NB4 (cell line): ENCODE data around the gene FBXL13.
"Not testable (repeated sequence)": the region's sequence is repeated elsewhere in the genome, so short reads cannot be mapped to it uniquely, and the experiment has no call there.

ENCODE experiments used
- DNase-seq: peaks from one replicate; pipeline ENCODE4 v3.0.0; 2010; ENCODE audit warnings: low read depth
- H3K4me3 ChIP-seq: one replicate; pipeline ENCODE4 v1.5.1; 2011; ENCODE audit warnings: mild to moderate bottlenecking, low read depth, low read length, moderate library complexity
- MAX ChIP-seq: IDR thresholded peaks from 2 replicates; pipeline ENCODE4 v1.6.1; 2011; ENCODE audit warnings: low read depth, low read length
- MYC ChIP-seq: IDR thresholded peaks from 2 replicates; pipeline ENCODE4 v1.6.1; 2011; ENCODE audit warnings: low read depth, low read length
- POLR2A ChIP-seq: IDR thresholded peaks from 2 replicates; pipeline ENCODE4 v1.6.1; 2011; ENCODE audit warnings: mild to moderate bottlenecking; ENCODE audit not compliant: insufficient read length; ENCODE audit errors: extremely low read depth
- TF ChIP-seq, protein P1 (sequence below): IDR thresholded peaks from one replicate; pipeline ENCODE4 v1.5.1; 2012; ENCODE audit warnings: low read depth, low read length

FBXL13 gene

GRCh38 chr7:102810916-102811315 lies 263.7 kb downstream of the FBXL13 start:
- TF ChIP-seq MAX (no peak), MYC (no peak), POLR2A (no peak)
- TF ChIP-seq, protein P1, sequence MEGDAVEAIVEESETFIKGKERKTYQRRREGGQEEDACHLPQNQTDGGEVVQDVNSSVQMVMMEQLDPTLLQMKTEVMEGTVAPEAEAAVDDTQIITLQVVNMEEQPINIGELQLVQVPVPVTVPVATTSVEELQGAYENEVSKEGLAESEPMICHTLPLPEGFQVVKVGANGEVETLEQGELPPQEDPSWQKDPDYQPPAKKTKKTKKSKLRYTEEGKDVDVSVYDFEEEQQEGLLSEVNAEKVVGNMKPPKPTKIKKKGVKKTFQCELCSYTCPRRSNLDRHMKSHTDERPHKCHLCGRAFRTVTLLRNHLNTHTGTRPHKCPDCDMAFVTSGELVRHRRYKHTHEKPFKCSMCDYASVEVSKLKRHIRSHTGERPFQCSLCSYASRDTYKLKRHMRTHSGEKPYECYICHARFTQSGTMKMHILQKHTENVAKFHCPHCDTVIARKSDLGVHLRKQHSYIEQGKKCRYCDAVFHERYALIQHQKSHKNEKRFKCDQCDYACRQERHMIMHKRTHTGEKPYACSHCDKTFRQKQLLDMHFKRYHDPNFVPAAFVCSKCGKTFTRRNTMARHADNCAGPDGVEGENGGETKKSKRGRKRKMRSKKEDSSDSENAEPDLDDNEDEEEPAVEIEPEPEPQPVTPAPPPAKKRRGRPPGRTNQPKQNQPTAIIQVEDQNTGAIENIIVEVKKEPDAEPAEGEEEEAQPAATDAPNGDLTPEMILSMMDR, result no peak
- no peak for DNase-seq
- no peak overlapping the region for H3K4me3 ChIP-seq

- no peak overlapping the region for H3K4me3 ChIP-seq
- no peak for DNase-seq
- TF ChIP-seq POLR2A (no peak), MAX (no peak), MYC (no peak)
- TF ChIP-seq, protein P1, result no peak
Observed at GRCh38 chr7:102806613-102807012, 268.0 kb downstream of the FBXL13 start.

DNA sequence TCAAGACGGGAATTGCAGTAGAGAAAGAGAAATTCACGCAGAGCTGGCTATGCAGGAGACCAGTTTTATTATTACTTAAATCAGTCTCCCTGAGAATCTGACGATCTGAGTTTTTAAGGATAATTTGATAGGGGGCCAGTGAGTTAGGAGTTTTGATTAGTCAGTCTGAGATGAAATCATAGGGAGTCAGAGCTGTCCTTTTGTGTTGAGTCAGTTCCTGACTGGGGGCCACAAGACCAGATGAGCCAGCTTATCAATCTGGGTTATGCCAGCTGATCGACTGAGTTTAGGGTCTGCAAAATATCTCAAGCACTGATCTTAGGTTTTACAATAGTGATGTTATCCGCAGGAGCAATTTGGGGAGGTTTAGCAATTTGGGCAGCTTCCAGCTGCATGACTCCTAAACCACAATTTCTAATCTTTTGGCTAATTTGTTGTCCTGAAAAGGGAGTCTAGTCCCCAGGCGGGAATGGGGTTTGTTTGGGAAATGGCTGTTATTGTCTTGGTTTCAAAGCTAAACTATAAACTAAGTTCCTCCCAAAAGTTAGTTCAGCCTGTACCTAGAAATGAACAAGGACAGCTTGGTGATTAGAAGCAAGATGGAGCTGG lies 278.5 kb downstream of the FBXL13 start:
- DNase-seq, H3K4me3 ChIP-seq: not testable (repeated sequence)

DNA sequence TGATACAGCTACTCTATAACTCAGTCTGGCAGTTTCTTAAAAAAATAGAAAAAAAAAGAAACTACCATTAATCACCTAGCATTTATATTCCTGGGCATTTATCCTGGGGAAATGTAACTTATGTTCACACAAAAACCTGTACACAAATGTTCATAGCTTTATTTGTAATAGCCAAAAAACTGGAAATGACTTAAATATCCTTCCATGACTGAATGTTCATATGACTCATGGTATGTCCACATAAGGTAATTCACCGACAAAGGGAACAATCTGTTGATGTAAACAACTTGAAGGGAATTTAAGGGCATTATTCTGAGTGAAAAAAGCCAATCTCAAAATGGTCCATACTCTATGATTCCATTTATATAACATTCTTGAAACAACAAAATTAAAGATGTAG lies 280.0 kb downstream of the FBXL13 start:
- H3K4me3 ChIP-seq, DNase-seq: not testable (repeated sequence)

DNA sequence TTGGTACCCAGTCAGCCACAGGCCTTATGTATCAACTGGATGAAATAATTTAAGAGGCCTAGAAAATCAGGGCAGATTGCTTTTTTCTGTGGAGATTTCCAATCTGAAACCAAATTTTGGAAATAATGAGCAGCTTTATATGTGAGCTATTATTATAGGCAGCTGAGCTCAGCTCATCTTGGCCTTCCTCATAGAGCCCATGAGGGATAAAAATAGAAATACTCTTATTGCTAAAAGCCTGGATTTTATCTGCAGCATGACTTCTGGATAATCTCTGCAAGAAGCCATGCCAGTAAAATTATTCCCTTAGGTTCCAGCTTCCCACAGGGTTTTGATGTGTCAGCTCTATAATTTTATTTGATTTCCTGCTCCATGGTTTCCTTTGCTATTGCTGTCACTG lies 282.8 kb downstream of the FBXL13 start:
- H3K4me3 ChIP-seq, result not testable (repeated sequence)

GRCh38 chr7:102791367-102791766 lies 283.2 kb downstream of the FBXL13 start:
- DNase-seq, result not testable (repeated sequence)

More for the DNA sequence above, 282.8 kb downstream of the FBXL13 start:
- DNase-seq, result not testable (repeated sequence)

GRCh38 chr7:102790364-102791100 lies 284.1 kb downstream of the FBXL13 start:
- DNase-seq, H3K4me3 ChIP-seq: not testable (repeated sequence)

More at GRCh38 chr7:102791367-102791766, 283.2 kb downstream of the FBXL13 start:
- H3K4me3 ChIP-seq, result not testable (repeated sequence)

DNA sequence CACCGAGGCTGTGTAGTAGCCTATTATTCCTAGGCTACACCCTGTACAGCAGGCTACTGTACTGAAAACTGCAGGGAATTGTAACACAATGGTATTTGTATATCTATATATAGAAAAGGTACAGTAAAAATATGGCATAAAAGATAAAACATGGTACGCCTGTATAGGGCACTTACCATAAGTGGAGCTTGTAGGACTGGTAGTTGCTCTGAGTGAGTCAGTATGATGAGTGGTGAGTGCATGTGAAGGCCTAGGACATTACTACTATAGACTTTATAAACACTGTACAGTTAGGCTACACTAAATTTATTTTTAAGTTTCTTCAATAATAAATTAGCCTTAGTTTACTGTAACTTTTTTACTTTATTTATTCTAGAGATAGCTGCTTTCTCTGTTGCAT lies 285.8 kb downstream of the FBXL13 start:
- not testable (repeated sequence) for H3K4me3 ChIP-seq, DNase-seq

GRCh38 chr7:102780926-102781325 lies 293.7 kb downstream of the FBXL13 start:
- not testable (repeated sequence) for H3K4me3 ChIP-seq, DNase-seq

GRCh38 chr7:102778663-102779062 lies 295.9 kb downstream of the FBXL13 start:
- H3K4me3 ChIP-seq, DNase-seq: not testable (repeated sequence)

- not testable (repeated sequence) for H3K4me3 ChIP-seq
- peak; percentile 14 for DNase-seq
Observed at GRCh38 chr7:102776217-102776616, 298.4 kb downstream of the FBXL13 start.

GRCh38 chr7:102770467-102770866 lies 304.1 kb downstream of the FBXL13 start:
- not testable (repeated sequence) for DNase-seq, H3K4me3 ChIP-seq

DNA sequence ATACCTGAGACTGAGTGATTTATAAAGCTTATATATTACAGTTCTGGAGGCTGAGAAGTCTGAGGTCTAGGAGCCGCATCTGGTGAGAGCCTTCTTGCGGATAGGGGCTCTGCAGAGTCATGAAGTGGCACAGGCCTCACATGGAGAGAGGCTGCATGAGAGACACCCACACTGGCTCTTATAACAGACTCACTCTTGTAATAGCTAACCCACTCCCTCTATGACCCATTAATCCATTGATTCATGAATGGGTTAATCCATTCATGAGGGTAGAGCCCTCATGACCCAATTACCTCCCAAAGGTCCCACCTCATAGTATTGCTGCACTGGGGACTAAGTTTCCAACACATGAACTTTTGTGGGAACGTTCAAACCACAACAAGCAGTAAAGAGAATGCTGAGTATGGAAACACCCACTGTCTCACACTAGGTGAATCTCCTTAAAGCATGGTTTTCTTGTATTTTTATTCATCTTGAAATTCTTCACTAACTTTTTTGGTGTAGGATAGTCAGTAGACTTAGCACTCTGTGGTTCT lies 304.9 kb downstream of the FBXL13 start:
- DNase-seq, H3K4me3 ChIP-seq: not testable (repeated sequence)

DNA sequence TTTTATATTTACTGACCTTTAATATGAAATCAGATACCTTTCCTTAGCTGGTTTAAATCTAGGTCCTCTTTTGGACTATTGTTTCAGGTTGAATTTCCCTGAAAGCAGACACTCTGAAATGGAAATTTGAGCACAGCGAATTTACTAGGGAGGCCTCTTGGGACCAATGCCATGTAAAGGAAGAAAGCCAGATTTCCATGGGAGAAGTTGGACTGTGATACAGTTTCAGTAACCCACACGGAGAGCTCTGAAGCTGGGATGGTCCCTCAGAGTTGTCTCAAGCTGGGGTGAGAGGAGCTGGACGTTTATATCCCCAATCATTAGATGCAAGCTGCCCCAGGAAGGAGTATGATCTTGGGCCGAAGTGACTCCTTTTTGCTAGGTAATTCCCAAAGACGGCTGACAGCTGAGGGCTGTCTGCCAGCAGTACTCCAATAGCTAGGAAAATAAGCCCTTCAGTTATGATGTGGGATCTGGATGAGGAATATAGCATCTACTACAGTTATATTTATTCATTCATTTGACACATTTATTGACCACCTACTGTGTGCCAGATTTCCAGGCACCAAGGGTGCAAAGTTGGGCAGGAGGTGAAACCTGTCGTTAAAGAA lies 311.2 kb downstream of the FBXL13 start:
- not testable (repeated sequence) for H3K4me3 ChIP-seq, DNase-seq
